Kidney epithelial cell (primary cell): ENCODE data around the gene ITPKB. TPM values are rescaled to one million over a fixed set of nuclear protein-coding genes. Genes with fewer than 3 reads are reported as not detected.

Experiments used
- DNase-seq: peaks from one replicate; pipeline ENCODE4 v3.0.0-alpha.2; 2010; ENCODE audit warnings: low read depth
- H3K27me3 ChIP-seq: 2 replicates; pipeline ENCODE4 v1.6.0; 2011; ENCODE audit warnings: low read length; ENCODE audit not compliant: control insufficient read depth, insufficient read depth
- H3K36me3 ChIP-seq: 2 replicates; pipeline ENCODE4 v1.5.1; 2011; ENCODE audit warnings: low read length; ENCODE audit not compliant: control insufficient read depth, insufficient read depth
- H3K4me3 ChIP-seq: 2 replicates; pipeline ENCODE4 v1.5.1; 2011; ENCODE audit warnings: low read depth, mild to moderate bottlenecking, control low read depth, low read length
- total RNA-seq: library from RNA; depleted of rRNA; stranded (reverse); fragments of >200 nt; gene quantifications from 2 replicates; pipeline ENCODE4 v1.2.3, GENCODE V29; 2015
- TF ChIP-seq, protein P1 (sequence below): IDR thresholded peaks from 2 replicates; pipeline ENCODE4 v1.5.1; 2011; ENCODE audit warnings: mild to moderate bottlenecking, moderate library complexity, low read length, control low read depth, inconsistent platforms; ENCODE audit not compliant: insufficient read depth, poor library complexity, severe bottlenecking

ITPKB gene
- total RNA-seq, 1 donor from 2014 or later, result 11.7 TPM

GRCh38 chr1:226651041-226651731 lies 87.9 kb downstream of the ITPKB start:
- DNase-seq, result no peak
- TF ChIP-seq, protein P1, sequence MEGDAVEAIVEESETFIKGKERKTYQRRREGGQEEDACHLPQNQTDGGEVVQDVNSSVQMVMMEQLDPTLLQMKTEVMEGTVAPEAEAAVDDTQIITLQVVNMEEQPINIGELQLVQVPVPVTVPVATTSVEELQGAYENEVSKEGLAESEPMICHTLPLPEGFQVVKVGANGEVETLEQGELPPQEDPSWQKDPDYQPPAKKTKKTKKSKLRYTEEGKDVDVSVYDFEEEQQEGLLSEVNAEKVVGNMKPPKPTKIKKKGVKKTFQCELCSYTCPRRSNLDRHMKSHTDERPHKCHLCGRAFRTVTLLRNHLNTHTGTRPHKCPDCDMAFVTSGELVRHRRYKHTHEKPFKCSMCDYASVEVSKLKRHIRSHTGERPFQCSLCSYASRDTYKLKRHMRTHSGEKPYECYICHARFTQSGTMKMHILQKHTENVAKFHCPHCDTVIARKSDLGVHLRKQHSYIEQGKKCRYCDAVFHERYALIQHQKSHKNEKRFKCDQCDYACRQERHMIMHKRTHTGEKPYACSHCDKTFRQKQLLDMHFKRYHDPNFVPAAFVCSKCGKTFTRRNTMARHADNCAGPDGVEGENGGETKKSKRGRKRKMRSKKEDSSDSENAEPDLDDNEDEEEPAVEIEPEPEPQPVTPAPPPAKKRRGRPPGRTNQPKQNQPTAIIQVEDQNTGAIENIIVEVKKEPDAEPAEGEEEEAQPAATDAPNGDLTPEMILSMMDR, result no peak
- no peak overlapping the region for H3K4me3 ChIP-seq
- peaks cover 2% of the 10 kb centered on the region for H3K36me3 ChIP-seq
- H3K27me3 ChIP-seq, result no peaks in the 10 kb centered on the region

DNA sequence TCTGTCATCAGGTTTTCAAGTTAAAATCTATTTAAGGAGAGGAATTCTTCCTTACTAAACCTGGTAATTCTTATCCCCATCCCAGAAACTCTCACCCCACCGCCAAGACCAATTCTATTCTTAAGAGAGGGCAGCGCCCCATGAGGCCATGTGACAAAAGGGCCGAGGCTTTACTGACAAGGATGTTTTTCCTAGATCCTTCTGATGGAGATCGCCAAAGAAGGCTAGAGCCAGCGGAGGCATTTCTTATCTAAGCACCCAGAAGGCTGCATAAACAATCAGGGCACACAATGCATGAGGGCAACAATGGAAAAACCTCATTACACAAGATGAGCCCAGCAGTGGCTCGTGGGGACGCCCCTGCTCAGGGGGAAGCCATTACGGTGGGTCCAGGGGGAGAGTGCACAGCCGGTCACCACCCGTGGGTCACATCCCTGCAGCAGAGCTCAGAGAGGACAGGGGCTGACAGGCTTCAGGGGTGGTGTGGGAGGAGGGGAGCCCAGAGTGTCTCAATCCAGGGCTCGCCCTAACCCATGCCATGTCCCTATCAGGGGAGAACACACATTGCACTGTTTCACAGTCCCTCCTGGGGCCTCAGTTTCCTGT lies 88.7 kb downstream of the ITPKB start:
- TF ChIP-seq, protein P1, result no peak
- Histone ChIP-seq H3K4me3 (no peak overlapping the region), H3K36me3 (peaks cover 2% of the 10 kb centered on the region), H3K27me3 (no peaks in the 10 kb centered on the region)
- DNase-seq, result no peak

- Histone ChIP-seq H3K36me3 (peaks cover 2% of the 10 kb centered on the region), H3K4me3 (no peak overlapping the region), H3K27me3 (no peaks in the 10 kb centered on the region)
- TF ChIP-seq, protein P1, result no peak
- DNase-seq, result no peak
These were observed 89.3 kb downstream of the ITPKB start for GRCh38 chr1:226649780-226650179.

DNA sequence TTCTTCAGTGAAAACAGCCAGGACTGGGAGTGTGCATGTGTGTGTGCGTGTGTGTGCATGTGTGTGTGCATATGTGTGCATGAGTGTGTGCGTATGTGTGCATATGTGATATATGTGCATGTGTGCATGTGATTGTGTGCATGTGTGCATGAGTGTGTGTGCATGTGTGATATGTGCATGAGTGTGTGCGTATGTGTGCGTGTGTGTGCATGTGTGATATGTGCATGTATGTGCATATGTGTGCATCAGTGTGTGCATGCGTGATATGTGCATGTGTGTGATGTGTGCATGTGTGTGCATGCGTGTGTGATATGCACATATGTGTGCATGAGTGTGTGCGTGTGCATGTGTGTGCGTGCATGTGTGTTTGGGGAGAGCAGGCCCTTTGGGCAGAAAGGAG lies 89.8 kb downstream of the ITPKB start:
- H3K36me3 ChIP-seq, result peaks cover 2% of the 10 kb centered on the region
- H3K4me3 ChIP-seq, result no peak overlapping the region
- TF ChIP-seq, protein P1, result no peak
- no peak for DNase-seq
- no peaks in the 10 kb centered on the region for H3K27me3 ChIP-seq

- peaks cover 2% of the 10 kb centered on the region for H3K36me3 ChIP-seq
- TF ChIP-seq, protein P1, result no peak
- H3K4me3 ChIP-seq, result no peak overlapping the region
- H3K27me3 ChIP-seq, result no peaks in the 10 kb centered on the region
- DNase-seq, result no peak
These were observed 90.7 kb downstream of the ITPKB start for GRCh38 chr1:226648421-226648820.
